Right atrium auricular region (tissue), 2 donors: ENCODE data around the gene RNF166. TPM values are rescaled to one million over a fixed set of nuclear protein-coding genes. Genes with fewer than 3 reads are reported as not detected.

Experiments used
- DNase-seq: peaks from one replicate; pipeline ENCODE4 v3.0.0-alpha.2; 2019; ENCODE audit warnings: low spot score
- H3K27ac ChIP-seq, 2 donors: fragments of 200-600 bp; sonication (generic); 1 replicate in 1 of 2; 2 replicates in 1 of 2; pipeline ENCODE4 v1.5.1; 2016 to 2019
- H3K27me3 ChIP-seq, 2 donors: fragments of 200-600 bp; sonication (generic); one replicate each; pipeline versions ENCODE4 v1.5.1 to v1.6.0; 2017 to 2019
- H3K36me3 ChIP-seq: fragments of 200-600 bp; sonication (generic); one replicate; pipeline ENCODE4 v1.5.1; 2016
- H3K4me1 ChIP-seq, 2 donors: fragments of 200-600 bp; sonication (generic); one replicate each; pipeline versions ENCODE4 v1.5.1 to v1.6.0; 2017 to 2019
- H3K4me3 ChIP-seq, 2 donors: fragments of 200-600 bp; sonication (generic); 1 replicate in 1 of 2; 2 replicates in 1 of 2; pipeline ENCODE4 v1.5.1; 2017 to 2019; ENCODE audit warnings: mild to moderate bottlenecking in 1 of 2, moderate library complexity in 1 of 2
- H3K9me3 ChIP-seq, 2 donors: fragments of 200-600 bp; sonication (generic); one replicate each; pipeline ENCODE4 v1.5.1; 2019
- total RNA-seq, 2 donors: library from RNA; depleted of rRNA; stranded (reverse); fragments of >200 nt; gene quantifications; one replicate each; pipeline ENCODE4 v1.1.0, GENCODE V29; 2016
- TF ChIP-seq, protein P1 (sequence below), 2 donors: fragments of 200-600 bp; sonication (generic); IDR thresholded peaks; one replicate each; pipeline ENCODE4 v1.5.1; 2019; ENCODE audit warnings: antibody characterized with exemption in 2 of 2

The RNF166 gene
- total RNA-seq, 2 donors from 2014 or later, result 16.9 to 19.4 TPM

DNA sequence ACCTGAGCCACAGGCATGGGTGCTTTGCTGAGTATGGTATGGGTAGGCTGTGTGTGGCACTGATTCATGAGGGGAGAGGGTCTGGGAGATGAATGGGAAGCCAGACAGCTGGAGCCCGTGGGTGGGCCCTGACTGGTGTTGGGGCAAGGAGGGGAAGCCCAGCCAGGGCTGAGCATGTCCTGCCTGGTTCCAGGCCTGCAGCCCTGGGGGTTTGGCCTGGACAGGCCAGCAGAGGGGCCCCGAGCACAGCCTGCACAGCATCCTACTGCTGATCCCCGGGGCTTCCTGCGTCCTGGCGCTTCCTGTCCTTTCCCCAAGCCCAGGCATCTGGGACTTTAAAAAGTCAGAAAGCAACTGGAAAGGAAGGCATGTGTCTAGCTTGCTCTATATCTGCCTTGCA is 38.7 kb downstream of the RNF166 start:
- Histone ChIP-seq H3K9me3 (no peaks in the 10 kb centered on the region), H3K4me1 (peaks cover 0 to 21% of the 10 kb centered on the region in 2 donors), H3K4me3 (no peak overlapping the region), H3K36me3 (no peaks in the 10 kb centered on the region), H3K27ac (no peak overlapping the region), H3K27me3 (no peaks in the 10 kb centered on the region)
- TF ChIP-seq, protein P1, sequence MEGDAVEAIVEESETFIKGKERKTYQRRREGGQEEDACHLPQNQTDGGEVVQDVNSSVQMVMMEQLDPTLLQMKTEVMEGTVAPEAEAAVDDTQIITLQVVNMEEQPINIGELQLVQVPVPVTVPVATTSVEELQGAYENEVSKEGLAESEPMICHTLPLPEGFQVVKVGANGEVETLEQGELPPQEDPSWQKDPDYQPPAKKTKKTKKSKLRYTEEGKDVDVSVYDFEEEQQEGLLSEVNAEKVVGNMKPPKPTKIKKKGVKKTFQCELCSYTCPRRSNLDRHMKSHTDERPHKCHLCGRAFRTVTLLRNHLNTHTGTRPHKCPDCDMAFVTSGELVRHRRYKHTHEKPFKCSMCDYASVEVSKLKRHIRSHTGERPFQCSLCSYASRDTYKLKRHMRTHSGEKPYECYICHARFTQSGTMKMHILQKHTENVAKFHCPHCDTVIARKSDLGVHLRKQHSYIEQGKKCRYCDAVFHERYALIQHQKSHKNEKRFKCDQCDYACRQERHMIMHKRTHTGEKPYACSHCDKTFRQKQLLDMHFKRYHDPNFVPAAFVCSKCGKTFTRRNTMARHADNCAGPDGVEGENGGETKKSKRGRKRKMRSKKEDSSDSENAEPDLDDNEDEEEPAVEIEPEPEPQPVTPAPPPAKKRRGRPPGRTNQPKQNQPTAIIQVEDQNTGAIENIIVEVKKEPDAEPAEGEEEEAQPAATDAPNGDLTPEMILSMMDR (IDR thresholded peaks at IDR 0.05), result no peak
- no peak for DNase-seq

DNA sequence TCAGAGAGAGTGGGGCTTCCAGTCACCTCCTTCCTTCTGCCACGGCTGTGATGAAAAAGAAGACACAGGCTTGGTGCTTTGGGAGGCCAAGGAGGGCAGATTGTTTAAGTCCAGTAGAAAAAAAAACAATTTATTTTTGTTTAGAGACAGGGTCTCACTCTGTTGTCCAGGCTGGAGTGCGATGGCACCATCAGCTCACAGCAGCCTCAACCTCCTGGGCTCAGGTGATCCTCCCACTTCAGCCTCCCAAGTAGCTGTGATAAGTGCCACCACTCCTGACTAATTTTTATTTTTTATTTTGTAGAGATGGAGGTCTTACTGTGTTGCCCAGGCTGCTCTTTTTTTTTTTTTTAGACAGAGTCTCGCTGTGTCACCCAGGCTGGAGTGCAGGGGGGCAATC is 40.6 kb downstream of the RNF166 start:
- H3K4me3 ChIP-seq, result no peak overlapping the region
- TF ChIP-seq, protein P1 (IDR thresholded peaks at IDR 0.05), result no peak
- H3K27me3 ChIP-seq, result no peaks in the 10 kb centered on the region
- DNase-seq, result no peak
- no peaks in the 10 kb centered on the region for H3K36me3 ChIP-seq
- H3K4me1 ChIP-seq, result peaks cover 0 to 20% of the 10 kb centered on the region in 2 donors
- no peak overlapping the region for H3K27ac ChIP-seq
- H3K9me3 ChIP-seq, result no peaks in the 10 kb centered on the region

DNA sequence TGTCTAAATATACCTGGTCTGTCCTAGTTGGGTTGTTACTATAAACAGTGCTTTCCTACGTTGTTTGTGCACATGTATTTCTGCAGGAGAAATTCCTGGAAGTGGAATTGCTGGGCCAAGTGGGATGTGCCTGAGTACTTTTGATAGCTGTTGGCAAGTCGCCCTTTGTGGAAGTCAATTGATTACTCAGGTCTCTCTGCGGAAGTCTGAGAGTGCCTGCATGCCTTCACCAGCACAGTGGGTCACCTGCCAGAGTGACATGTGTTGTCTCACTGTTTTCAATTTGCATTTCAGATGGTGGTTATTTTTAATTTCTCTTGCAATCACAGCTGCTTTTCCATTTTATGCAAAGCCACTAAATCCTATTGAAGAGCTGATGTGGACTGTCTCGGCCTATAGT is 41.1 kb downstream of the RNF166 start:
- H3K27ac ChIP-seq, result no peak overlapping the region
- H3K9me3 ChIP-seq, result no peaks in the 10 kb centered on the region
- DNase-seq, result no peak
- H3K4me1 ChIP-seq, result peaks cover 0 to 20% of the 10 kb centered on the region in 2 donors
- H3K36me3 ChIP-seq, result no peaks in the 10 kb centered on the region
- H3K4me3 ChIP-seq, result no peak overlapping the region
- TF ChIP-seq, protein P1 (IDR thresholded peaks at IDR 0.05), result no peak
- no peaks in the 10 kb centered on the region for H3K27me3 ChIP-seq

DNA sequence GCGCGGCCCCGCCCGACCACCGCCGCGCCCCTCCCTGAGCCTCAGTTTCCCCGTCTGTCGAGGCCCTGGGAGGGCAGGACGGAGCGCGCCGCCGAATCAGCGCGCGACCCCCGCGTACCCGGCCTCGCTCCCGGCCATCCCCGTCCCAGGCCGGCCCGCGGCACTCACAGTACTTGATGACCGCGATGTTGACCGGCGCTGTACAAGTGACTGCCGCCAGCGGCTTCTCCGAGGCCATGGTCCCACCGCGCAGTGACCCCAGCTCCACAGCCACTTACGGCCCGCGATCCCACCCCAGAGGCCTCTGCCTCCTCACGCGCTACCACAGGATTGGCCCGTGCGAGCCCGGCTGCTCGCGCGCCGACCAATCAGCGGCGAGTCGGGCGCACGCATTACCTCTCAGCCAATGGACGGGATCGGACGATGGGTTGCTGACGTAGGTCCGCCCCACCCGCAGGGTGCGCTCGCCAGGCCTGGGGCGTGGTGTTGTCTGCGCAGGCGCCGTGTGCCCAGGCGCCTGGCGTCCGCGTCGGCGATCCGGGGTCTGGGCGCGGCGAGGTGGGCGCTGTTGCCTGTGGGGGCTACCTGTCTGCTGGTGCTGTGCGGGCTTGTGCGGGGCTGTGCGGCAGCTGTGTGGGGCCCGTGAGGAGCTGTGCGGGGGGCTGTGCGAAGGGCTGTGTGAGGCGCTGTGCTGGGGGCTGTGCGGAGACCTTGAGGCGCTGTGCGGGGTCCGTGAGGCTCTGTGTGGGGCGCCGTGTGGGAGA is 43.2 kb downstream of the RNF166 start, which contains the start of gene MVD:
TSS of gene MVD (minus strand) at position 249 of the 764 bp plus-strand sequence. CDS start at position 238, 11 bp downstream.
- Histone ChIP-seq H3K27ac (peak within 1 kb of the TSS; percentile 80 to 95), H3K27me3 (no peaks in the 10 kb centered on the region), H3K36me3 (peaks cover 2% of the 10 kb centered on the region), H3K9me3 (no peaks in the 10 kb centered on the region), H3K4me3 (peak within 1 kb of the TSS; percentile 80 to 99), H3K4me1 (peaks cover 0 to 20% of the 10 kb centered on the region in 2 donors)
- TF ChIP-seq, protein P1 (IDR thresholded peaks at IDR 0.05), result no peak
- DNase-seq, result peak; percentile 99

DNA sequence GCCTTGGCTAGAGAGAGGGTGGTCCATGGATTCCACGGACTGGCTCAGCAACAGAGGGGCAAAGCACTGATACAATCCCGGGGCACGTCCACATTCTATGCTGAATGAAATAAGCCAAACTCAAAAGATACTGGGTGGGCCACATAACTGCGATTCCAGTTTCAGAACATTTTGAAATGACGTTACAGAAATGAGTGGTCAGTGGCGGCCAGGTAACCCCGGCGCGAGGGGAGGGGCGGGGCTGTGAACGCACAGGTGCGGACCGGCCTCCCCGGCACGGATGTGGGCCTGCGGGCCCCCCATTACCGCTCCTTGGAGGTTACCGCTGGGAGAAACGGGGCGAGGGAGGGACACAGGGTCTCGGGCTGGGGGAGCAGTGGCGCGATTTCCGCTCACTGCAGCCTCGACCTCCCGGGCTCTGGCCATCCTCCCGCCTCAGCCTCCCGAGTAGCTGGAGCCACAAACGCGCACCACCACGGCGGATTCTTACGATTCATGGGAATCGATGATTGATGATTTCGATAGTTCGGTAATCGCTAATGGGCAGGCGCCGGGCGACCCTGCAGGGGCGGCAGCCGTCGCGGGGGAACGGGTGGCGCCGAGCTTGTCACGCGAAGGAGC is 43.9 kb downstream of the RNF166 start:
- H3K36me3 ChIP-seq, result peaks cover 9% of the 10 kb centered on the region
- TF ChIP-seq, protein P1 (IDR thresholded peaks at IDR 0.05), result no peak

More for the DNA sequence above, 43.9 kb downstream of the RNF166 start:
- Histone ChIP-seq H3K4me3 (peak overlapping the region; percentile 80 to 99), H3K27ac (peak overlapping the region; percentile 80 to 95), H3K4me1 (peaks cover 0 to 20% of the 10 kb centered on the region in 2 donors), H3K27me3 (no peaks in the 10 kb centered on the region), H3K9me3 (no peaks in the 10 kb centered on the region)
- no peak for DNase-seq
